ENCODE data around the gene DAAM2.
A peak's percentile ranks its signal among the peaks of the same experiment; 100 is the strongest.

Gene DAAM2

DNA sequence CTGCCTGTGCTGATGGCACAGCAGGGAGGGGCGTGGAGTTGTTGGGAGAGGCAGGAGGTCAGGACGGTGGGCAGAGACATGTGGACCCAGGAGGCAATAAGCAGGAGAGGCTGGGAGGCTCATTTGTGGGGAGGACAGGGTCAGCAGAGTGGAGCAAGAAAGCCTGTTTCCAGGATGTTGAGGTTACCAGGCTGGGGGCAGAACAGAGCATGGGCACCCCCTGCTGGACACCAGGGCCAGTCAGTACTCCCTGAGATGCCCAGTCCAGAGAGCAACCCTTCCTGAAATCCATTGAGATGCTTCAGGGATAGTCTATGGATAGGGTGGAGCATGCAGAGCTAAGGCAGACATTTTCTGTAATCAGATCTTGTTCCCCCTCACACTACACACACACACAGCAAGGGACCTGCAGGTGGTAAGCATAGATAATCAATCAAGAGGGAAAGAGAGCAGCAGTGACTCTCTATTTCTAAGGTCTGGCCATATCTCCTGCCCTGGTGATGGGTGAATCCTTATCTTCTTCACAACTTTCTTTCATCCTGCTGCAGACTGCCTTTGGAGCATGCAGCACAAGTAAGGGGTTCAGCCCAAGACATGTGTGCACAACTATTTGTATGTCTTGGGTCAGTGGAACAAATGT is 100.4 kb downstream of the DAAM2 start:
- Histone ChIP-seq H3K18ac (ENCODE audit: low read length) (no peak overlapping the region), H3K56ac (ENCODE audit: low read length) (no peak overlapping the region), H4K5ac (ENCODE audit: low read length) (no peak overlapping the region), H3K27me3 (ENCODE audit: insufficient read depth, low read length, poor library complexity) (no peaks in the 10 kb centered on the region), H3K79me1 (ENCODE audit: low read length) (no peaks in the 10 kb centered on the region), H3K9ac (ENCODE audit: low read length) (no peak overlapping the region), H3K4me3 (ENCODE audit: low read length) (no peak overlapping the region), H2BK5ac (ENCODE audit: low read length) (no peak overlapping the region), H3K4me2 (ENCODE audit: low read length) (no peak overlapping the region), H2AK5ac (ENCODE audit: low read length) (no peak overlapping the region), H3K36me3 (ENCODE audit: control insufficient read depth, insufficient read depth, low read length) (no peaks in the 10 kb centered on the region), H2BK120ac (ENCODE audit: low read depth, low read length) (no peak overlapping the region), H2BK15ac (replicated peaks; ENCODE audit: low read depth) (no peak overlapping the region), H3K4ac (ENCODE audit: low read depth, low read length) (no peak overlapping the region), H3K4me1 (ENCODE audit: control insufficient read depth, low read depth, low read length) (no peaks in the 10 kb centered on the region), H3K23ac (ENCODE audit: low read length) (no peak overlapping the region), H3K79me2 (ENCODE audit: control insufficient read depth, insufficient read depth, low read length) (no peaks in the 10 kb centered on the region), H3K27ac (ENCODE audit: low read depth, low read length) (no peak overlapping the region), H4K8ac (ENCODE audit: low read depth, low read length) (no peak overlapping the region)
- no CpG with 5 or more reads among the region's 2 CpGs for WGBS (ENCODE audit: extremely low coverage, insufficient coverage, low lambda C conversion rate)
- peak; percentile 72 for DNase-seq

GRCh38 chr6:39893286-39893685 is 101.1 kb downstream of the DAAM2 start:
- no peak overlapping the region for H3K27ac ChIP-seq (ENCODE audit: low read depth, low read length)
- no peak overlapping the region for H3K4ac ChIP-seq (ENCODE audit: low read depth, low read length)
- no peak overlapping the region for H2BK15ac ChIP-seq (replicated peaks; ENCODE audit: low read depth)
- H3K18ac ChIP-seq (ENCODE audit: low read length) = no peak overlapping the region
- H3K56ac ChIP-seq (ENCODE audit: low read length) = no peak overlapping the region
- H4K5ac ChIP-seq (ENCODE audit: low read length) = no peak overlapping the region
- H3K36me3 ChIP-seq (ENCODE audit: control insufficient read depth, insufficient read depth, low read length) = no peaks in the 10 kb centered on the region
- no peaks in the 10 kb centered on the region for H3K79me2 ChIP-seq (ENCODE audit: control insufficient read depth, insufficient read depth, low read length)
- no peak overlapping the region for H2BK120ac ChIP-seq (ENCODE audit: low read depth, low read length)
- no peak for DNase-seq
- no peak overlapping the region for H2AK5ac ChIP-seq (ENCODE audit: low read length)
- H3K79me1 ChIP-seq (ENCODE audit: low read length) = no peaks in the 10 kb centered on the region
- no peak overlapping the region for H3K4me3 ChIP-seq (ENCODE audit: low read length)
- H4K8ac ChIP-seq (ENCODE audit: low read depth, low read length) = no peak overlapping the region
- H3K27me3 ChIP-seq (ENCODE audit: insufficient read depth, low read length, poor library complexity) = no peaks in the 10 kb centered on the region
- no peaks in the 10 kb centered on the region for H3K4me1 ChIP-seq (ENCODE audit: control insufficient read depth, low read depth, low read length)
- H3K23ac ChIP-seq (ENCODE audit: low read length) = no peak overlapping the region
- H2BK5ac ChIP-seq (ENCODE audit: low read length) = no peak overlapping the region
- no peak overlapping the region for H3K4me2 ChIP-seq (ENCODE audit: low read length)
- no CpG with 5 or more reads among the region's 8 CpGs for WGBS (ENCODE audit: extremely low coverage, insufficient coverage, low lambda C conversion rate)
- H3K9ac ChIP-seq (ENCODE audit: low read length) = no peak overlapping the region

DNA sequence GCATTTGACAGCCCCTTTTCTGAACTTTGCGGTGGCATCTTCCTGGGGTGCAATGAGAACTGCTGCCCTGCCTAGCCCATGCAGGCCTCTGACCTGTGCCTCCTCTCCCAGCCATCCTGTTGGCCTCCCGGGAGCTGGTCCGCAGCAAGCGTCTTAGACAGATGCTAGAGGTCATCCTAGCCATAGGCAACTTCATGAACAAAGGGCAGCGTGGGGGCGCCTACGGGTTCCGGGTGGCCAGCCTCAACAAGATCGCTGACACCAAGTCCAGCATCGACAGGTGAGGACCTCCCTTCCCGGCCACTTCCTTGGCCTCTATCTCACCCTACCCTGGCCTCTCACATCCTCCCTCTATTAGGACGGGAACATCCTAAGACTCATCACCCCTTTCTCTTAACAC is 104.5 kb downstream of the DAAM2 start:
- Histone ChIP-seq H3K79me1 (ENCODE audit: low read length) (no peaks in the 10 kb centered on the region), H3K18ac (ENCODE audit: low read length) (no peak overlapping the region), H4K5ac (ENCODE audit: low read length) (no peak overlapping the region), H4K8ac (ENCODE audit: low read depth, low read length) (no peak overlapping the region), H2AK5ac (ENCODE audit: low read length) (no peak overlapping the region), H3K27me3 (ENCODE audit: insufficient read depth, low read length, poor library complexity) (no peaks in the 10 kb centered on the region), H3K4me2 (ENCODE audit: low read length) (no peak overlapping the region), H2BK15ac (replicated peaks; ENCODE audit: low read depth) (no peak overlapping the region), H3K36me3 (ENCODE audit: control insufficient read depth, insufficient read depth, low read length) (no peaks in the 10 kb centered on the region), H3K4me3 (ENCODE audit: low read length) (no peak overlapping the region), H3K4me1 (ENCODE audit: control insufficient read depth, low read depth, low read length) (no peaks in the 10 kb centered on the region), H3K27ac (ENCODE audit: low read depth, low read length) (no peak overlapping the region), H3K56ac (ENCODE audit: low read length) (no peak overlapping the region), H2BK120ac (ENCODE audit: low read depth, low read length) (no peak overlapping the region), H2BK5ac (ENCODE audit: low read length) (no peak overlapping the region), H3K4ac (ENCODE audit: low read depth, low read length) (no peak overlapping the region), H3K23ac (ENCODE audit: low read length) (no peak overlapping the region), H3K9ac (ENCODE audit: low read length) (no peak overlapping the region), H3K79me2 (ENCODE audit: control insufficient read depth, insufficient read depth, low read length) (no peaks in the 10 kb centered on the region)
- DNase-seq = no peak
- WGBS (ENCODE audit: extremely low coverage, insufficient coverage, low lambda C conversion rate) = no CpG with 5 or more reads among the region's 12 CpGs

DNA sequence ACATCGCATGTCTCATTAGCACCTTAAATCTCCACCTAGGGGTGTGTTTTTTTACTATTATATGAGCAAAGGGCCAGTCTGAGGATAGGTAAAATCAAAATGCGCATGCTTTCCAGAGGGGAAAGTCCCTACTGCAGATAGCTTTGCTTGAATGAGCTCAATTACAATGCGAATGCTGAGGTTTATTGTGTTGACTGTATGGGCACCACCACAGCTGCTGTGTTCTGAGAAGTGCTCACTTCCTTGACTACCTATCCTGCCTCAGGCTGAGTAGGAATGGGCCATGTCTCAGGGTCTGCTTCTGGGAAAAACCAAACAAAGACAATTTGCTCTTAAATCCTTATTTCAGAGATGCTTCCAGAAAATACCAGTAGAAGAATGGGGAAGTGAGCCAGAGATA is 105.5 kb downstream of the DAAM2 start:
- Histone ChIP-seq H3K56ac (ENCODE audit: low read length) (no peak overlapping the region), H2BK15ac (replicated peaks; ENCODE audit: low read depth) (no peak overlapping the region), H4K8ac (ENCODE audit: low read depth, low read length) (no peak overlapping the region), H3K4ac (ENCODE audit: low read depth, low read length) (no peak overlapping the region), H2AK5ac (ENCODE audit: low read length) (no peak overlapping the region), H4K5ac (ENCODE audit: low read length) (no peak overlapping the region), H3K79me1 (ENCODE audit: low read length) (no peaks in the 10 kb centered on the region), H3K36me3 (ENCODE audit: control insufficient read depth, insufficient read depth, low read length) (no peaks in the 10 kb centered on the region), H3K9ac (ENCODE audit: low read length) (no peak overlapping the region), H3K23ac (ENCODE audit: low read length) (no peak overlapping the region), H3K18ac (ENCODE audit: low read length) (no peak overlapping the region), H3K4me3 (ENCODE audit: low read length) (no peak overlapping the region), H3K4me1 (ENCODE audit: control insufficient read depth, low read depth, low read length) (no peaks in the 10 kb centered on the region), H3K4me2 (ENCODE audit: low read length) (no peak overlapping the region), H3K79me2 (ENCODE audit: control insufficient read depth, insufficient read depth, low read length) (no peaks in the 10 kb centered on the region), H2BK120ac (ENCODE audit: low read depth, low read length) (no peak overlapping the region), H3K27ac (ENCODE audit: low read depth, low read length) (no peak overlapping the region), H2BK5ac (ENCODE audit: low read length) (no peak overlapping the region), H3K27me3 (ENCODE audit: insufficient read depth, low read length, poor library complexity) (no peaks in the 10 kb centered on the region)
- no peak for DNase-seq
- WGBS (ENCODE audit: extremely low coverage, insufficient coverage, low lambda C conversion rate) = no CpG with 5 or more reads among the region's 3 CpGs

DNA sequence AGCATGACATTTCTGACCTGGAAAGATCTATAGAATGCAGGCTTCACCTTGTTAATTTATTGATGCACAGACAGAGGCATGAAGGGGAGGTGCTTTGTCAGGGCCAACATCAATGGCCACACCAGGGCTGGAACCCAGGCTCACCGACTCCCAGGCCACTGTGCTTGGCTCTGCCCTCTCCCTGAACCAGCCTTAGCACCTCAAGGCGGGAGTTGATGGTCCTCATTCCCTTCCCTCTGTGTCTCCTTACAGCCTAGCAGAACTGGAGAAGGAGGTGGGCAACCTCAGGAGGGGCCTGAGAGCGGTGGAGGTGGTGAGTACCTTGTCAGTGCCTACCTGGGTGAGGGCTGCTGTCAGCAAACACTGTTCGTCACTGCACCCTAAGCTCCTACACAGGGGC is 106.4 kb downstream of the DAAM2 start:
- H2BK5ac ChIP-seq (ENCODE audit: low read length) = no peak overlapping the region
- no peak overlapping the region for H3K4me3 ChIP-seq (ENCODE audit: low read length)
- no peaks in the 10 kb centered on the region for H3K36me3 ChIP-seq (ENCODE audit: control insufficient read depth, insufficient read depth, low read length)
- H2AK5ac ChIP-seq (ENCODE audit: low read length) = no peak overlapping the region
- no peak overlapping the region for H3K4me2 ChIP-seq (ENCODE audit: low read length)
- no peak overlapping the region for H2BK15ac ChIP-seq (replicated peaks; ENCODE audit: low read depth)
- no peaks in the 10 kb centered on the region for H3K4me1 ChIP-seq (ENCODE audit: control insufficient read depth, low read depth, low read length)
- no peak overlapping the region for H3K27ac ChIP-seq (ENCODE audit: low read depth, low read length)
- WGBS (ENCODE audit: extremely low coverage, insufficient coverage, low lambda C conversion rate) = no CpG with 5 or more reads among the region's 4 CpGs
- H3K18ac ChIP-seq (ENCODE audit: low read length) = no peak overlapping the region
- DNase-seq = no peak
- no peak overlapping the region for H3K56ac ChIP-seq (ENCODE audit: low read length)
- H3K79me1 ChIP-seq (ENCODE audit: low read length) = no peaks in the 10 kb centered on the region
- no peak overlapping the region for H4K8ac ChIP-seq (ENCODE audit: low read depth, low read length)
- H4K5ac ChIP-seq (ENCODE audit: low read length) = no peak overlapping the region
- H2BK120ac ChIP-seq (ENCODE audit: low read depth, low read length) = no peak overlapping the region
- no peak overlapping the region for H3K4ac ChIP-seq (ENCODE audit: low read depth, low read length)
- H3K9ac ChIP-seq (ENCODE audit: low read length) = no peak overlapping the region
- H3K27me3 ChIP-seq (ENCODE audit: insufficient read depth, low read length, poor library complexity) = no peaks in the 10 kb centered on the region
- H3K23ac ChIP-seq (ENCODE audit: low read length) = no peak overlapping the region
- no peaks in the 10 kb centered on the region for H3K79me2 ChIP-seq (ENCODE audit: control insufficient read depth, insufficient read depth, low read length)
